HG02588 (cell line): ENCODE results near the gene PCK2.

ENCODE experiments used
- ATAC-seq: cut with Tn5 transposase; IDR thresholded peaks from one replicate; pipeline ENCODE4 v1.9.1; 2021; ENCODE audit warnings: mild to moderate bottlenecking, moderate library complexity; ENCODE audit not compliant: unreplicated experiment

Gene PCK2

GRCh38 chr14:24150567-24150966 lies 56.5 kb downstream of the PCK2 start:
- ATAC-seq = no peak

GRCh38 chr14:24150993-24151392 lies 56.9 kb downstream of the PCK2 start:
- ATAC-seq = no peak

- ATAC-seq = no peak
Observed at GRCh38 chr14:24151404-24152080, 57.4 kb downstream of the PCK2 start.
